Smooth muscle cell (in vitro differentiated cells): ENCODE data around the gene ADM2. TPM values are rescaled to one million over a fixed set of nuclear protein-coding genes. Genes with fewer than 3 reads are reported as not detected.

Experiments used
- DNase-seq: peaks from one replicate; lab custom pipeline; 2025; ENCODE audit not compliant: unreplicated experiment; lab: John Stamatoyannopoulos, UW
- H2AFZ ChIP-seq: fragments of 200-600 bp; sonication (generic); 2 replicates; pipeline ENCODE4 v1.6.0; 2016; ENCODE audit warnings: antibody characterized with exemption, low read depth, mild to moderate bottlenecking
- H3F3A ChIP-seq: fragments of 200-600 bp; sonication (generic); 2 replicates; pipeline ENCODE4 v1.6.0; 2017; ENCODE audit warnings: antibody characterized with exemption, low read depth
- H3K27ac ChIP-seq: fragments of 200-600 bp; sonication (generic); 2 replicates; pipeline ENCODE4 v1.5.1; 2016; ENCODE audit warnings: low read depth, mild to moderate bottlenecking
- H3K27me3 ChIP-seq: fragments of 200-600 bp; sonication (generic); 2 replicates; pipeline ENCODE4 v1.6.1; 2016; ENCODE audit warnings: low read depth, mild to moderate bottlenecking
- H3K36me3 ChIP-seq: fragments of 200-600 bp; sonication (generic); 2 replicates; pipeline ENCODE4 v1.5.1; 2016; ENCODE audit warnings: low read depth
- H3K4me1 ChIP-seq: fragments of 200-600 bp; sonication (generic); 2 replicates; pipeline ENCODE4 v1.5.1; 2016; ENCODE audit warnings: low read depth
- H3K4me2 ChIP-seq: fragments of 200-600 bp; sonication (generic); 2 replicates; pipeline ENCODE4 v1.6.0; 2016; ENCODE audit warnings: mild to moderate bottlenecking
- H3K4me3 ChIP-seq: fragments of 200-600 bp; sonication (generic); 2 replicates; pipeline ENCODE4 v1.5.1; 2016; ENCODE audit warnings: mild to moderate bottlenecking
- H3K79me2 ChIP-seq: fragments of 200-600 bp; sonication (generic); 2 replicates; pipeline ENCODE4 v1.6.0; 2016; ENCODE audit warnings: low read depth, mild to moderate bottlenecking
- H3K9ac ChIP-seq: fragments of 200-600 bp; sonication (generic); 2 replicates; pipeline ENCODE4 v1.6.0; 2016; ENCODE audit warnings: low read depth
- H3K9me3 ChIP-seq: fragments of 200-600 bp; sonication (generic); replicated peaks from 2 replicates; pipeline ENCODE4 v1.5.1; 2016; ENCODE audit warnings: low read depth
- H4K20me1 ChIP-seq: fragments of 200-600 bp; sonication (generic); 2 replicates; pipeline ENCODE4 v1.6.0; 2016; ENCODE audit warnings: low read depth
- WGBS: methylation state at CpG from one replicate; pipeline ENCODE4 v1.1.7; 2016; ENCODE audit warnings: low lambda C conversion rate; 5-methylcytosine and 5-hydroxymethylcytosine counted together
- polyA plus RNA-seq: library from polyadenylated mRNA; unstranded; fragments of >200 nt; fragmentation: Nextera tagmentation; extraction: Ambion mirVana; gene quantifications from 2 replicates; pipeline ENCODE4 v1.2.1, GENCODE V29; 2016
- total RNA-seq: library from RNA; depleted of rRNA; stranded (reverse); fragments of >200 nt; gene quantifications from 2 replicates; pipeline ENCODE4 v1.2.3, GENCODE V29; 2014
- TF ChIP-seq, protein P1 (sequence below): fragments of 200-600 bp; sonication (generic); IDR thresholded peaks from 2 replicates; pipeline ENCODE4 v1.5.1; 2017; ENCODE audit warnings: borderline replicate concordance, mild to moderate bottlenecking, antibody characterized with exemption; ENCODE audit not compliant: insufficient read depth, poor library complexity, severe bottlenecking

Gene ADM2
- total and polyA plus RNA-seq, 2 experiments from 2014 or later: 4.1 to 15.8 TPM

DNA sequence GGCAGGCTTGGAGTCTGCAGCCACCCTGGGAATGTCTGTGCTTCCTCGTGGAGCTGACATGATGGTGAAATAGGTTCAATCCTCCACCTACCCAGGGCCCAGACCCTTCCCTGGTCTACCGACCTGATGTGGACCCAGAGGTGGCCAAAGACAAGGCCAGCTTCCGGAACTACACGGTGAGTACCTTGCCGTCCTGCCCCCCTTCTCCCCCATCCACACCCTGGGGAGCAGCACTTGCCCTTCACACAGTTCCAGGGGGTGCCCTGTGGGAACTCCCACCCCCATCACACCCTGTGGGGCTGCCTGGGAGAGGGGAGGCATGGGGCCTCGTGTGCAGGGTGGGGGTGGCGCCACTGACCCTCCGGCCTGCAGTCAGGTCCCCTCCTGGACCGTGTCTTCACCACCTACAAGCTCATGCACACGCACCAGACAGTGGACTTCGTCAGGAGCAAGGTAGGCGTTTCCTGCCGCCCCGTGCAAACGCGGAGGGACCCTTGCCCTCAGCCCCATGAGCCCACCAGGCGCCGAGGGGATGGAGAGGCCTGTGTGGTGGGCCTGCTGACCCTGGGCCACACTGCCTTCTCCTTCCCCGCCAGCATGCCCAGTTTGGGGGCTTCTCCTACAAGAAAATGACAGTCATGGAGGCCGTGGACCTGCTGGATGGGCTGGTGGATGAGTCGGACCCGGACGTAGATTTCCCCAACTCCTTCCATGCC is 6.1 kb downstream of the ADM2 start:
- Histone ChIP-seq H3K79me2 (no peaks in the 10 kb centered on the region), H2AFZ (no peak overlapping the region), H3K36me3 (no peaks in the 10 kb centered on the region), H4K20me1 (no peaks in the 10 kb centered on the region), H3F3A (peaks cover 5% of the 10 kb centered on the region), H3K4me1 (no peaks in the 10 kb centered on the region), H3K27me3 (no peaks in the 10 kb centered on the region), H3K4me2 (no peak overlapping the region), H3K4me3 (no peak overlapping the region), H3K27ac (no peak overlapping the region), H3K9ac (no peak overlapping the region), H3K9me3 (no peaks in the 10 kb centered on the region)
- WGBS: 92% methylated on average over 23 of the region's 23 CpGs
- no peak for DNase-seq
- TF ChIP-seq, protein P1, sequence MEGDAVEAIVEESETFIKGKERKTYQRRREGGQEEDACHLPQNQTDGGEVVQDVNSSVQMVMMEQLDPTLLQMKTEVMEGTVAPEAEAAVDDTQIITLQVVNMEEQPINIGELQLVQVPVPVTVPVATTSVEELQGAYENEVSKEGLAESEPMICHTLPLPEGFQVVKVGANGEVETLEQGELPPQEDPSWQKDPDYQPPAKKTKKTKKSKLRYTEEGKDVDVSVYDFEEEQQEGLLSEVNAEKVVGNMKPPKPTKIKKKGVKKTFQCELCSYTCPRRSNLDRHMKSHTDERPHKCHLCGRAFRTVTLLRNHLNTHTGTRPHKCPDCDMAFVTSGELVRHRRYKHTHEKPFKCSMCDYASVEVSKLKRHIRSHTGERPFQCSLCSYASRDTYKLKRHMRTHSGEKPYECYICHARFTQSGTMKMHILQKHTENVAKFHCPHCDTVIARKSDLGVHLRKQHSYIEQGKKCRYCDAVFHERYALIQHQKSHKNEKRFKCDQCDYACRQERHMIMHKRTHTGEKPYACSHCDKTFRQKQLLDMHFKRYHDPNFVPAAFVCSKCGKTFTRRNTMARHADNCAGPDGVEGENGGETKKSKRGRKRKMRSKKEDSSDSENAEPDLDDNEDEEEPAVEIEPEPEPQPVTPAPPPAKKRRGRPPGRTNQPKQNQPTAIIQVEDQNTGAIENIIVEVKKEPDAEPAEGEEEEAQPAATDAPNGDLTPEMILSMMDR: no peak

DNA sequence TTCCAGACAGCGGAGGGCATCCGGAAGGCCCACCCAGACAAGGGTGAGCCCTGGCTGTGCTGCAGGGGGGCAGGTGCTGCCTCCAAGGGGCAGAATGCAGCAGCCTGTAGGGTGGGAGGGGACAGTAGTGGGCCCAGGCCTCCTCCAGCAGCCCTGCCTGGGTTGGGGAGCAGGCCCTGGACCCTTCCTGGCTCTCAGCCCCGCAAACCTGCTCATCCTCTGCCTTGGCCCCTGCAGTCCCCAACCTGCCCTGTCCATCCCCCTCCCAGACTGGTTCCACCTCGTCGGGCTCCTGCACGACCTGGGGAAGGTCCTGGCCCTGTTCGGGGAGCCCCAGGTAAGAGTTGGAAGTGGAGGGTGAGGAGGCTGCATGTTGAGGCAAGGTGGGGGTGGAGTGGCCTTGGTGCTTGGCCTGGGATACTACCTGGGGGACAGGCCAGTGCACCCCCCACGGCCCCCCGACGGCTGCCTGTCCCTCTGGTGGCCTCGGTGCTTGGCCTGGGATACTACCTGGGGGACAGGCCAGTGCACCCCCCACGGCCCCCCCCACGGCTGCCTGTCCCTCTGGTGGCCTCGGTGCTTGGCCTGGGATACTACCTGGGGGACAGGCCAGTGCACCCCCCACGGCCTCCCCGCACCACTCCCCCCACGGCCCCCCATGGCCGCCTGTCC is 6.8 kb downstream of the ADM2 start:
- H3F3A ChIP-seq: peaks cover 5% of the 10 kb centered on the region
- H2AFZ ChIP-seq: no peak overlapping the region
- H4K20me1 ChIP-seq: no peaks in the 10 kb centered on the region
- no peak overlapping the region for H3K9ac ChIP-seq
- H3K79me2 ChIP-seq: no peaks in the 10 kb centered on the region
- no peaks in the 10 kb centered on the region for H3K9me3 ChIP-seq
- H3K4me3 ChIP-seq: no peak overlapping the region
- no peaks in the 10 kb centered on the region for H3K27me3 ChIP-seq
- no peak for DNase-seq
- no peaks in the 10 kb centered on the region for H3K36me3 ChIP-seq
- TF ChIP-seq, protein P1: no peak
- H3K4me1 ChIP-seq: no peaks in the 10 kb centered on the region
- H3K4me2 ChIP-seq: no peak overlapping the region
- WGBS: 81% methylated on average over 9 of the region's 18 CpGs
- no peak overlapping the region for H3K27ac ChIP-seq

DNA sequence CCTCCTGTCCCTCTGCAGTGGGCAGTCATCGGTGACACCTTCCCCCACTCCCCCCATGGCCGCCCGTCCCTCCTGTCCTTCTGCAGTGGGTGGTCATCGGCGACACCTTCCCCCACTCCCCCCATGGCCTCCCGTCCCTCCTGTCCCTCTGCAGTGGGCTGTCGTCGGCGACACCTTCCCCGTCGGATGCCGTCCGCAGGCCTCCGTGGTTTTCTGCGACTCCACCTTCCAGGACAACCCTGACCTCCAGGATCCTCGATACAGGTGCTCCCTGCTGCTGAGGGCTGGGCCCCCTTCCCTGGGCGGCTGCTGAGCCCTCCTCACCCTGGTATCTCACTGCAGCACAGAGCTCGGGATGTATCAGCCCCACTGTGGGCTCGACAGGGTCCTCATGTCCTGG is 7.5 kb downstream of the ADM2 start:
- H3K79me2 ChIP-seq: no peaks in the 10 kb centered on the region
- H4K20me1 ChIP-seq: no peaks in the 10 kb centered on the region
- DNase-seq: no peak
- H2AFZ ChIP-seq: no peak overlapping the region
- peaks cover 5% of the 10 kb centered on the region for H3F3A ChIP-seq
- no peak overlapping the region for H3K9ac ChIP-seq
- H3K4me2 ChIP-seq: no peak overlapping the region
- H3K36me3 ChIP-seq: no peaks in the 10 kb centered on the region
- TF ChIP-seq, protein P1: no peak
- WGBS: 93% methylated on average over 5 of the region's 19 CpGs
- H3K4me3 ChIP-seq: no peak overlapping the region
- H3K4me1 ChIP-seq: no peaks in the 10 kb centered on the region
- H3K27me3 ChIP-seq: no peaks in the 10 kb centered on the region
- no peak overlapping the region for H3K27ac ChIP-seq
- H3K9me3 ChIP-seq: no peaks in the 10 kb centered on the region
